GM21360 (cell line): ENCODE measurements around the gene AGPAT4.
A peak's percentile ranks its signal among the peaks of the same experiment; 100 is the strongest.

Experiments
- ATAC-seq: cut with Tn5 transposase; IDR thresholded peaks from one replicate; pipeline ENCODE4 v1.9.1; 2021; ENCODE audit warnings: mild to moderate bottlenecking, moderate library complexity; ENCODE audit not compliant: unreplicated experiment

The AGPAT4 gene

DNA sequence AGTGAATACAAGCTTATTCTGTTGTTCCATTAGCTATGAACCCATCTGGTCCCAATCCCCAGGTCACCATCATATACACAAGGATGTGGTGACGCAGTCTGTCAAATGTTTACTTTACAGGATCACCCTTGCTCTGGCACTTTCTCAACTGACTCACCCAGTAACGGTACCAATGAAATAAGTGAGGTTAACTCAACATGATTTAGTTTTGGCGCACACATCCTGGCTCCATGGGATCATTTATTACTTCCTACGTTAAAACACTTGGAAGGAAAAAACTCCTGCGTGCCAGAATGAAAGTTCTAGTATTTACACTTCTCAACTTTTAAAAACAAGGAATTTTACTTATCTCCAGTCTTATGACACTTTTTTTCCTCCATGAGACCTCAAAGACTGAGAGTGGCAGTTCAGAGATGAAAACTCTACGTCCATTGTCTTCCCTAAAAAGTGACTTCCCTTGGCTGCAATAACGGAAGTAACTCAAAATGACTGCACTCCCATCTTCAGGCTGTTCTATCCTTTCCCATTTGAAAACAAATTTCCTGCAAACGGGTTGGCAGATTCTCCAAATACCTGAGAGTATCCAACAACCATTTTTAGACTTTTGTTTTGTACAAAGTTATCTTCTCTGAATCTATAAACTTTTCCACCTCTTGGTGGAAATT, 15.9 kb downstream of the AGPAT4 start:
- ATAC-seq: no peak

DNA sequence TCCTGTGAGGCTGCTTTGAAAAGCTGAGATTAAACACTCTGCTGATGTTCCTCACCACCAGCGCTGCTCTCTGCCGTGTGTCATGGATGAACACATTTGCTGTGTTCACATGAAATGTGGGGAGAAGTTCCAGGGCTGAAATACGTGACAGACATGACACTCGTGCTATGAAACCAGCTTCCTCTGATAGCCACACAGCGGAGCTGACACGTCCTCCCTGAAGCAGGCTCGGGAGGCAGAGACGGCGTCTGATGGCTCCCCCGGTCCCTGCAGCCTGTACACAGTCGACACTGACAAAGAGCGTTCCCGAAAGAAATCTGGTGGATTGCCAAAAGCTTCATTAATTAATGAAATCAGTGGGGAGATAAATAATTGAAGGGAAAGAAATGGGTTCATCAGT, 17.5 kb downstream of the AGPAT4 start:
- no peak for ATAC-seq

DNA sequence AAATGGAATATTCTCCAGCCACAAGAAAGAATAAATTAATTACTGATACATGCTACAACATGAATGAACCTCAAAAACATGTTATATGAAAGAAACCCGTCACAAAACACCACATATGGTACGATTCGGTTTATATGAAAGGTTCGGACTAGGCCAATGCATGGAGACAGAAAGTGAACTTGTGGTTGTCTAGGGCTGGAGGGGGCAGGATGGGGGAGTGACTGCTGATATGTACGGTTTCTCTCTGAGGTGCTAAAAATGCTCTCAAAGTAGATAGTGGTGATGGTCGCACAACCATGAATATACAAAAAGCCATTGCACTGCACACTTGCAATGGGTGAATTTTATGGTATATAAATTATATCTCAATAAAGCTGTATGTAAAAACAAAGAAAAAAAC, 18.3 kb downstream of the AGPAT4 start:
- ATAC-seq: no peak

DNA sequence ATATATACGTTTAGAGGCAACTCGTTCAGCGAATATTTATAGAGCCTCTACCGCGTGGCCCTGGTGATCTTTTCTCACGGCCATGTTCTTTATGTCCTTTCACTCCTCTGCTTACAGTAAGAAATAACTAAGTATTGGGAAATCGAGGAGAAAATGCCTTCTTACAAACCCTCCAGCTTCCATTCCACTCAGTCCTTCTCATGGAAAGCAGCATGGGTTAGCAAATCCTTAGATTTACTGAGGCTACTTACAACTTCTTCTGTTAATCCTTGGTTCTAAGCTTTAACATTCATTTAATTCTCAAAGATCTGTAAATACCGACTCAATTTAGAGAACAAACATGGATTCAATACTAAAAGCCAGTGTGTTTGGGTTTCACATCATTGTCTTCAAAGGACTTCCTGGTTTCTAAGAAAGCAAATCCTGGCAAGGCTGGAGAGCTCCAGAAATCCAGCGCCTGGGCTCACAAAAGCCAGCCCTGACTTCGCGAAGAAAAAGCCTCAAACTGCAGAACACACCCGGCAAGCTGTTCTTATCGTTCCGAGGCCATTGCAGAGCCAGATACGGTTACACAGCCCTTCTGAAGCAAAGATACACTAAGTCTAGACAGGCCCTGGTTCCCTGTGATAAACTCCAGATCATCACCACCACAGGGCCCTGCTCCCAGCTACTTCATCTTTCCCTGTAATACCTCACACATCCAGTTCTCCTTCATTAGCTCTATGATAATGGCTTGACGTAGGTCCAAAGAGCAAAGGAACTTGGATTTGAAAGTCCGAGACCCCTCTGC, 19.2 kb downstream of the AGPAT4 start:
- ATAC-seq: no peak

DNA sequence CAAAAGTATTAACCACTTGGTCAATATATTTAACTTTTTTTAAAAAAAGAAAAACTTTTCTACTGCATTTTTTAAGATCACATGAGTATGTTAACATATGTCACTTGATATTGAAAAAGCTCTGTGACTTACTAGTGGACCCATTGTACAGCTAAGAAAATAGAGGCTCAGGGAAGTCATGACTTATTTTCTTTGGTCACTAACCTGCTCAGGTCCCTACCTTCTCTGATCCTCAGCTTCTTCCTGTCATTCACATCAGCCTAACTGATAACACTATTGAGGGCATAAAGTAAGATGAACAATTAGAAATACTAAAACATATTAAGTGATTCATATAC, 19.8 kb downstream of the AGPAT4 start:
- ATAC-seq: no peak

DNA sequence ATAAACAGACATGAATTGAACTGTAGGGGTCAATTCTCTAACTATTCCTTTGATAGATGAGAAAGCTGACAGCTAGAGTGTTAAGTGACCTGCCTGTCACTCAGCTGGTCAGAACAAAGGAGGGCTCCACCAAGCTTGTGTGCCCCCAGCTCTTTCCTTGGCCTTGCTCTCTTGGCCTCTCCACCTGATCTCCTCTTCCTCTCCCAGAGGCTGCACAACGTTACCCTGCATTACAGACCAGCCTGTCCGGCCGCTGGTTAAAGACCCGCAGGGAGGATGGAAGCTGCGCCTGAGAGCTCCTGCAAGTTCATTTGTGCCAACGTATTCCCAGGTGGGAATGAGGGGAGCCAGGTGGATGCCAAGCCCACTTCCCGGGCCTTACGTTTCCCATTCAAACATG, 22.5 kb downstream of the AGPAT4 start:
- no peak for ATAC-seq

DNA sequence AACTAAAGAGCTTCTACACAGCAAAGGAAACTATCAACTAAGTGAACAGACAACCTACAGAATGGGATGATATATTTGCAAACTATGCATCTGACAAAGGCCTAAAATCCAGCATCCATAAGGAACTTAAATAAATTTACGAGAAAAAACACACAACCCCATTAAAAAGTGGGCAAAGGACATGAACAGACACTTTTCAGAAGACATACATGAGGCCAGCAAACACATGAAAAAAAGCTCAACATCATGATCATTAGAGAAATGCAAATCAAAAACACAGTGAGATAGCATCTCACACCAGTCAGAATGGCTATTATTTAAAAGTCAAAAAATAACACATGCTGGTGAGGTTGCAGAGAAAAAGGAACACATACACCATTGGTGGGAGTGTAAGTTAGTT, 24.5 kb downstream of the AGPAT4 start:
- ATAC-seq: no peak

DNA sequence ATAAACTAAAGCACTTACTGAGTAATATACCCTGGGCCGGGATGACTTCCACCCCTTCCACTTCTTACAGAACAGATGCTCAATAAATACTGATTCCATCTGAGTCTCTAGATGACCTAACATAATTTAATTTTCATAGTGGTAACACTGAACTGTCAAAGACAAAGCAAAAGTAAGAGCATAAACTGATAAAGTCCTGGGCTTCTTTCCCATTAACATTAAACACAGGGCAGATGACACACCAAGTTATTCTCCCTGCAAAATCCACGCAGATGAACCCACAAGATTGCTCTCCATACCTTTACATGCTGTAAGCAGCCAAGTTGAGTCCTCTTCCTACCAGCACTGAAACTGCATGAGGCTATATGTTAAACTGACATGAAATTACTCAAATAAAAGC, 27.1 kb downstream of the AGPAT4 start:
- ATAC-seq: no peak

DNA sequence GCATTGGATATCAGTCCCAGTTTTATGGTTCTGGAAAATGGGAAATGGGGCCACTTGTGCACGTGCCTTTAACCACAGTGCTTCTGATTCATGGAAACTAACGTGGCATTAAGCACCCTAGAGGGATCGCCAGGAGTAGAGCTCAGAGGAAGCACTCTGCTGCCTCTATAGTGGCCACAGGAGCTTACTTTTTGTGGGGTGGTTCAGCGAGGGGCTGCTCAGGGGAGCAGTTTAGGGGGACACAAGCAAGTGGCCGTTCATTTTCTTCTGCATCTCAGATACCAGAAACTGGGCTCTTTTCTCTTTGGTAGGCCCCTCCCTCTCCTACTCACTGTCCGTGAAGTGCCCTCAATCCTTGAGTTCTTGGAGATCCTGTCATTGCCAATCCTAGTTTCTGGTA, 28.5 kb downstream of the AGPAT4 start:
- ATAC-seq: no peak

DNA sequence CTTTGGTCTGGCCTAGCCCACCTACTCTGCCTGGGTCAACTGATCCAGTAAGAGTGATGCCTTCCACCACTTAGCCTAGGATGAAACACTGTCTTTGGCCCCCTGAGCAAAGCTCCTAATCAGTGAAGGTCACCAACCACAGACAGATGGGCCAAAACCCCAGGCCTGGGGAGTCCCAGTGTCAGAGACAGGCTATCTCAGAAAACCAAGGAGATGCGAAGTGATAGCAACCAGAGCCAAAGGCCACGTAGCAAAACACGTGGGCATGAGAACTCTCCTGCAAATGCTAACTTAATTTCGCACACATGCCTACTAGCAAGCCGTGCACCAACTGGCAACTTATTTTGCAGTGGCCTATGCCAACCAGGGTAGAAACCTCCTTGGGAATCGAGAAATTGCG, 29.1 kb downstream of the AGPAT4 start:
- no peak for ATAC-seq

DNA sequence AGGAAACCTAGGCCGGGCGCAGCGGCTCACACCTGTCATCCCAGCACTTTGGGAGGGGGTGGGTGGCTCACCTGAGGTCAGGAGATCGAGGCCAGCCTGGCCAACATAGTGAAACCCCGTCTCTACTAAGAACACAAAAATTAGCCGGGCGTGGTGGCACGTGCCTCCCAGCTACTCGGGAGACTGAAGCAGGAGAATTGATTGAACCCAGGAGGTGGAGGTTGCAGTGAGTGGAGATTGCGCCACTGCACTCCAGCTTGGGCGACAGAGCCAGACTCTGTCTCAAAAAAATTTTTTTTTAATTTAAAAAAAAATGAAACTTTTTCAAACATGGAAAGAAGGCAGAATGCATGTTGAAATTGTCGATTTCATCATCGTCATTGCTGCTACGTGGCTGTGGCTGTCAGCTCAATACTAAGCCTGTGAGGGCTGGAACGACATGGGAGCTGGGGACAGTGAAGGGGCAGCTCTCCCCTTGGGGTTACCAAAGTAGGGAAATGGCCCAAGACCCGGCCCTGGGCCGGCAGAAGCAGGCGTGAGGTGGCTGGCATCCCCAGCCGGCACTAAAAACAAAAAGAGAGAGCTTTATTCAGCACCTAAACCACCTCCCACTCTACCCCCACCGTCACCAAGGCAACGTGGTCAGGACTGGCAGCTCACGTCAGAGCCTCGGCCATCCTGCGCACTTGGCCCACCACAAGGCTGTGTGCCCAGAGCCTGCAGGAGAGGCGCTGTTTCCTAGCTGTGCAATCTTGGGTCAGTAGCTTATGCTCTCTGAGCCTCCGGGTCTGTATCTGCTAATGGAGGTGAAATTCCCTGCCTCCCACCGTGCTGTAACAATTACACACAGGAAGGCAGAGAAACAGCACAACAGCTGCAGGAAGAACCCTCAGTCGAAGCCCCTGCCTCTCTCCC, 30.8 kb downstream of the AGPAT4 start:
- ATAC-seq: no peak

DNA sequence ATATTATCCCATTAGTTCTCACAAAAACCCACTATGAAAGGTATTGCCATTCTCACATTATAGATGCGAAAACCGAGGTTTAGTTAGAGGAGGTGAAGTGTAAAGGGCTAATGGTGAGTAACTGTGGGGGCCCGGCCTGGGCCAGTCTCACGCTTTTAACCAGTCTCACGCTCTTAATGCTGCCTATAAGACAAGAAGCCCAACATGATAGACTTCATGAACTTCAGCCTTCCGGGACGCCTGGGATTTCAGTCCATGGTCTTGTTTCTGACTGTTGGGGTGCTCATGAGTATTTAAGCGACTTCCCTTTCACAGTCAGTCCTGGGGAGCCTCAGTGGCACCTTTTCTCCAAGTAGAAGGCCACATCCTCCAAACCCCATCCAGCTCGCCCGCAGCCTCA, 31.7 kb downstream of the AGPAT4 start:
- no peak for ATAC-seq

DNA sequence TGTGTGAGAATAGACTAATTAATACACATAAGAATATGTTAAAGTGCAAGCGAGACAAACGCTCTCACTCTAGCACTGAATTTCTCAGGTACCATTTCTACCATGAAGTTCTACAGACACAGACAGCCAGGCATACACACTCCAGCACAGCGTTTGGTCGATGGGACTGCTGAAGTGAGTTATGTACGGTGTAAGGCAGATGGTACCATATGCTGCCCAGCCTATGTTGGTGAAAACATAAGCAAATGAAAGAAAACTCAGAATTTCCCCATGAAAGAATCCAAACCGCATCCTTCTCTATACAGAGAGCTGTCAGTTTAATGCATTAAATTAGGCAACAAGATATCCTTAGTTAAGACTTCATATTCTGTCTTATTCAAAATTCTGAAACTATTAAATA, 34.9 kb downstream of the AGPAT4 start:
- no peak for ATAC-seq

DNA sequence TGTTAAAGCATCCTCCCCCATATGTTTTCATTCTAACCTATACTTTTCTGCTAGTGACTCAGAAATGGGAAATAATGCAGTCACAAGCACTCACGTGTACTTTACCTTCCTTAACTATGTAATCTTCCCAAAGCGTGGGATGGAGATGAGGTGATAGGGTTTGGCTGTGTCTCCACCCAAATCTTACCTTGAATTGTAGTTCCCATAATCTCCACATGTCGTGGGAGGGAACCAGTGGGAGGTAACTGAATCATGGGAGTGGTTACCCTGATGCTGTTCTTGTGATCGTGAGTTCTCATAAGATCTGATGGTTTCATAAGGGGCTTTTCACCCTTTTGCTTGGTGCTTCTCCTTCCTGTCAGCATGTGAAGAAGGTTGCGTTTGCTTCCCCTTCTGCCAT, 35.4 kb downstream of the AGPAT4 start:
- ATAC-seq: no peak

DNA sequence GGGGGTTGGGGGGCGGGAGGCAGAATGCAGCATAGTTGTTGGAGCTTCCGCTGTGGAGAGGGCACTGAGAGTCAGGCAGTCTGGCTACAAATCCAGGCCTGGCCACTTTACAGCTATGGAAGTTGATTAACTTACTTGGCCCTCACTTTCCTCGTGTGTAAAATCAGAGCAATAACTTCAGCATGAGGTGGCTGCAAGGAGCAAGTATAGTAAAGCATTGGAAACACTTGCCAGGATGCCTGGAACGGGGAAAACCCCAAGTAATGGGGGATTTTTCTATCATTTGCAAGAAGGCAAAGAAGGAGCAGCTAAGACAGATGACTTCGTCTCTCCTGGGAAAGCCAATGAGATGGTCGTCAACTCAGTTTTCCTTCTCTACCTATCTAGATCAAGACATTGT, 35.8 kb downstream of the AGPAT4 start:
- no peak for ATAC-seq

DNA sequence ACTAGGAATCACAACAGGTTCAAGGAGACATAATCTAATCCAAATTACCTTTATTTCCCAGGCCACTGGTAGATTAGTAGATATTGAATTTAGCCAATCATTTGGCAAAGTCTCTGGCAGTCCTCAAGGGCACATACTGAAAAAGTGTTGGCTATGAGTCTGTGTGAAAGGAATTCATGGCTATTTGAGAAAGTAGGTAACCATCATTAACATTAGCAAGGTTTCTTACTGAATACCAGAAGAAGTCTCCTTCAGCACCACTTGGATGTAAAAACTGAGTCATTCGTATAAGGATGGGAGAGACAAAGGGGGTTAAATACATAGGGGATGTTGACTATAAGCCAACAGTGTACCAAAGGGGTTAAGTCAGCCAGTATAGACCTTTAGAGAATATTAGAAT, 36.7 kb downstream of the AGPAT4 start:
- ATAC-seq: no peak

DNA sequence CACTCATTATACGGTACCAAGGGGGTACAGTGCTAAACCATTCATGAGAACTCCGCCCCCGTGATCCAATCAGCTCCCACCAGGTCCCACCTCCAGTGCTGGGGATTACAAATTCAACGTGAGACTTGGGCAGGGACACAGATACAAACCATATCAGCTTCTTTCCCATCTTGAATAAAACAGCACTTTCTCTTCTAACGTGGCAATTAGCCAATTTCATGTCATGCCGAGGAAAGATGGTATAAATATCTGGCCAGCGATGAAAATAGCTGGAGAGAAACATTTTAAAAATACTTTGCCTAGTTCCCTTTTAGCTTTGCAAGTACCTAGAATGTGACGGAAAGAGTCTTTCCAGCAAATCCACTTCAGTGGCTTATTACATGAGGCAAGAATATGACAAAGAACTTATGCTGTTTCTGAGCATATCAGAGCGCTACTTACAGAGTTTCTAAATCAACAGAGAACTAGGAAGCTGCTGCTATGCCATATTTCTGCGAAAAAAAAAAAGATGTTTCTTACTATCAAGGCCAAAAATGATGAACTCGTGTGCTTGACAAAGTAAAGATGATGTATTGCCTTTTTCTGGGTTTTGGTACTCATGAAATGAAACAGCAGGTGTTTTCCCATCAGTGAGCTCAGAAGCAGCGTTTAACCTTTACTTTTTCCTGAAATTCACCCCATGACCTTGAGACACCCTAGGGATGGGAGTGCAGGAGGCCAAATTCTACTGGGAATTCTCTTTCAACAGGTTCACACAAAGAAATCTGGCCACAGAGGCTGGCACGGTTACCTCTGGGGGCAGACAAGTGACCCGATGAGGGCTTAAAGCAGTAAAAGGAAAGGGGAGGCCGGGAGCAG, 37.9 kb downstream of the AGPAT4 start:
- ATAC-seq: peak; percentile 72

DNA sequence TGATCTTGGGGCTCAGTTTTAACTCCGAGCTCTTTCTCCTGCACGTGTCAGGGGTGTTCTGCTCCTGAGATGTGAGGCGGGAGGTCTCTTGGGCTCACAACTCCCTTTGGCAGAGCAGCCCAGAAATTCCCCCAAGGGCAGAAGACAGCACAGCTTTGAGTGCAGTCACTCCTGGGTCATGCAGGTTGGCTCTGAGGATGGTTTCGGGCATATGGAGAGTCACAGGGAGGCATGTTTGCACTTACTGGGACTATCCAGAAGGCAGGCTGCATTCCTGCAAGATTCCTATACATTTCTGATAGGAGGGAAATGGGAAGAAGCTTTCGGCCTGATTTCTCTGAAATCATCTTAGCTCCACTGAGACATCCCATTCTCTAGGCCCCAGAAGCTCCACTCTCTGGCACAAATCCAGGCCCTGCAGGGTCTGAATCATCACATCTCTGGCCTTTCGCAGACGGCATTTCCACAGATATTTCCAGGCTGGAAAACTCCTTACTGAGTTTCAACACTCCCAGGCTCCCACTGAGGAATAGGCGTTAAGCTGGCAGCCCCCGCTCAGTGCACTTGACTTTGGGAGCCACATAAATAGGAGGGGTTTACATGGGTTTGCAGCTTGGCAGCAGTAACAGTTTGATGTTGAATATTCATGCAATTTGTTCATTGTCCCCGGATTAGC, 39.7 kb downstream of the AGPAT4 start:
- no peak for ATAC-seq

DNA sequence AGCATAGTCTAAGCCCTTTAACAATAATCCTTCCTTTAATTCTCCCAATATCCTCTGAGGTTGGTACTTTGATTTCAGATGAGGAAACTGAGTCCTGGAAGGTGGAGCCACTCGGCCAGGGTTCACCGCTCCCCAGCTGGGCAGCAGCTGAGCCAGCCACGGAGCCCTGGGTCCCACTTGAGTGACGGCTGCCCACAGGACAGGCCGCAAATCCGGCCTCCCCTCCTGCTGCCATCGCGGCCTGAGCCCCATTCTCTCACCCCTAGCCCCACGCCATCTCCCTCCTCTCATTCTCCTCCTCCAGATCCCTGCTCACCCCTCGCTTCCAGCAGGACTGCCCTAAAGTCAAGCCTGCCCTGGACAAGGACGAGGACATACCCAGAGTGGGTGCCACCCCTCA, 41.4 kb downstream of the AGPAT4 start:
- no peak for ATAC-seq

DNA sequence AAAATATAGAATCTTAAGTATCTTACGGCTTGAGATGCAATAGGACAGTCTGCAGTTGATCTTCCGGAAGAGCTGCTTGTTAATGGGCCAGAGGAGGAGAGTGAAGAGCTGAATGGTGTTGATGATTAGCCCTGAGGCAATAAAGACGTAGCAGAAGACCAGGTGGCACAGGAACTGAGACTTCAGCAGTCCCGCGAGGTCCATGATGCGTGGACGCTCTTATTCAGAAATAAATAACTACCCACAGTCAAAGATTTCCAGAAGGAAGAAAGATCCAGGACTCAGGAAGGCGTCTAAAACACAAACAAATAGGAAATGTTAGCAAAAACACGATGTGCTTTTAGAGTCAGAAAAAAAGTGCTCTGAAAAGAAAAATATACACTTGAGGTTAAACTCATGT, 41.9 kb downstream of the AGPAT4 start:
- no peak for ATAC-seq
